Spinal cord (tissue), 10 donors: ENCODE measurements around the gene LRRC3C. TPM values are rescaled to one million over a fixed set of nuclear protein-coding genes. Genes with fewer than 3 reads are reported as not detected.

ENCODE experiments used
- DNase-seq, 6 donors: peaks; one replicate each; pipeline versions ENCODE4 v3.0.0 to v3.0.0-alpha.2; 2013 to 2015; ENCODE audit warnings: low spot score in 6 of 6, low read depth in 4 of 6
- H3K27ac ChIP-seq: one replicate; pipeline ENCODE4 v1.5.1; 2013; ENCODE audit warnings: low read depth, low read length, control low read depth
- H3K27me3 ChIP-seq: one replicate; pipeline ENCODE4 v1.6.1; 2013; ENCODE audit warnings: low read length; ENCODE audit not compliant: control insufficient read depth, insufficient read depth
- H3K36me3 ChIP-seq: one replicate; pipeline ENCODE4 v1.6.1; 2013; ENCODE audit warnings: low read length; ENCODE audit not compliant: control insufficient read depth, insufficient read depth
- H3K4me1 ChIP-seq: one replicate; pipeline ENCODE4 v1.6.1; 2013; ENCODE audit warnings: low read length; ENCODE audit not compliant: control insufficient read depth, insufficient read depth
- H3K4me3 ChIP-seq: one replicate; pipeline ENCODE4 v1.5.1; 2013; ENCODE audit warnings: low read depth, low read length, control low read depth
- H3K9me3 ChIP-seq: one replicate; pipeline ENCODE4 v1.6.1; 2013; ENCODE audit warnings: low read length; ENCODE audit not compliant: control insufficient read depth, insufficient read depth
- WGBS: methylation state at CpG from one replicate; pipeline ENCODE4 v1.1.5; 2013; ENCODE audit warnings: missing lambda C conversion rate; ENCODE audit not compliant: insufficient coverage; 5-methylcytosine and 5-hydroxymethylcytosine counted together
- polyA plus RNA-seq, 2 donors: library from polyadenylated mRNA; unstranded; fragments of 120-200 nt; gene quantifications; one replicate each; pipeline ENCODE4 v1.2.1, GENCODE V29; 2013; ENCODE audit not compliant: insufficient read length in 2 of 2
- total RNA-seq, 2 donors: library from RNA; depleted of rRNA in 1 of 2; stranded (reverse); fragments of 120-200 nt in 1 of 2; fragments of >200 nt in 1 of 2; gene quantifications; one replicate each; pipeline versions ENCODE4 v1.2.3 to v1.2.4, GENCODE V29; 2013 to 2014
- donor health status: healthy.

The LRRC3C gene
- total and polyA plus RNA-seq, 4 donors: not detected

DNA sequence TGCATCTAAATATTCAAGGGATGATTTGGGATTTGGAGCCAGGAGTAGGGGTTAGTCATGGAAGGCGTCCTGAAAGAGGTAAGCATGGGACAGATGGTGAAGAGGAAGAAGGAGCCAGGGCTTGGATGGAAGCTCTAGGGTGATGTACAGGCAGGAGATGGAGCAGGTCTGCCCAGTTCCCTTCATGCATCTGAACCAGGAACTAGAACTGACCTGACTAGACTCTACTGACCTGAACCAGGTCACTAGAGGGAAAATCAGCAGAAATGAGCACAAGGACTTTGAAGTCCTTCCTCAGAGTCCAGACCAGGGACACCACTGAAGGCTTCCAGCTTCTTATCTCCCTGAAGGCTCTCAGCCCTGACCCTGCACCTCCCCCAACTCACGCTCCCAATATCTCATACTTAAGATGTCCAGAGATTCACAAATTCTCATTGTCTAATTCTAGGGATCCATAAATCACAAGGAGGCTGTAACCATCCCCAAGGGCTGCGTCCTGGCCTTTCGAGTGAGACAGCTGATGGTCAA lies 43.6 kb downstream of the LRRC3C start:
- Histone ChIP-seq H3K9me3 (no peaks in the 10 kb centered on the region), H3K36me3 (no peaks in the 10 kb centered on the region), H3K27me3 (peaks cover 12% of the 10 kb centered on the region), H3K4me3 (no peak overlapping the region), H3K4me1 (no peaks in the 10 kb centered on the region), H3K27ac (no peak overlapping the region)
- DNase-seq: no peak
- 89% methylated on average over 3 of the region's 4 CpGs for WGBS

DNA sequence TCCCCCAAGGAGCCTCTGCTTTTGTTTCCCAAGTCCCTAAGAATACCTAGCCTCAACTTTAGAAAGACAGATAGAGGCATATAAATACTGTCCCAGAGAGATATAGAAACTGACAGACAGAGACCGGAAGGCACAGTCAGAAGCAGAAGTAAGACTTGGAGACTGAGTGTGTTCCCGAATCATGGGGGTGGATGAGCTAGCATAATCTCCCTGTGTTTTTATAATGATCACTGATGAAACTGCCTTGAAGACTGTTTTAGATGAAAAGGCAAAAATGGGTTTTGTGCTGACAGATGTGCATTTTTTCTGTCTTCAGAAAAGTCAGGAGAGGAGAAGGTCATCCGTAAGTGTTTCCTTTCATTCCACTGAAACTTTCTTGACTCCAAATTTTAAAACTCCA lies 44.7 kb downstream of the LRRC3C start:
- 70% methylated on average over 2 of the region's 3 CpGs for WGBS
- Histone ChIP-seq H3K27me3 (peaks cover 12% of the 10 kb centered on the region), H3K4me1 (no peaks in the 10 kb centered on the region), H3K27ac (no peak overlapping the region), H3K9me3 (no peaks in the 10 kb centered on the region), H3K4me3 (no peak overlapping the region), H3K36me3 (no peaks in the 10 kb centered on the region)
- no peak for DNase-seq

- Histone ChIP-seq H3K36me3 (no peaks in the 10 kb centered on the region), H3K27me3 (peaks cover 12% of the 10 kb centered on the region)
- no peak for DNase-seq
These were observed 46.0 kb downstream of the LRRC3C start for GRCh38 chr17:39973496-39973895.

DNA sequence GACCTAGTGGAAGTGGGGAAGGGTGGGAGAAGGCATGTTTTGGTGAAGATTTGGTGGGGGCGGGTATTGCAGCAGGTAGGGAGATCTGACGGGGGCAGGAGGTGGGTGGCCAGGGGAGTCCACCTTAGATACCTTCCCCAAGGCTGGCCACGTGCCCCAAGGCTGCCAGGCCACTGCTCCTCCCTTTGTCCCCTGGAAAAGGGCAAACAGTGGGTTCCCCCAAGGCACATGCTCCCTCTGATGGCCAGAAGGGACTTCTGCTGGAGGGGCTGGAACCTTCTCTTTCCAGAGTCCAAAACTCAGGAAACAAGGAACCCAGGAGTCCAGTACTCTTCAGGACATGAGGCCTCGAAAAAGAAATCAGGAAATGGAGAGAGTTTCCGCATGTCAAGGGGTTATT lies 46.9 kb downstream of the LRRC3C start:
- no peak for DNase-seq
- Histone ChIP-seq H3K36me3 (no peaks in the 10 kb centered on the region), H3K4me1 (no peaks in the 10 kb centered on the region), H3K9me3 (no peaks in the 10 kb centered on the region), H3K27ac (no peak overlapping the region), H3K27me3 (peaks cover 12% of the 10 kb centered on the region), H3K4me3 (no peak overlapping the region)
- 76% methylated on average over 4 of the region's 5 CpGs for WGBS

More at GRCh38 chr17:39973496-39973895, 46.0 kb downstream of the LRRC3C start:
- no peaks in the 10 kb centered on the region for H3K4me1 ChIP-seq
- H3K4me3 ChIP-seq: no peak overlapping the region
- WGBS: 88% methylated on average over 2 of the region's 2 CpGs
- H3K27ac ChIP-seq: no peak overlapping the region
- no peaks in the 10 kb centered on the region for H3K9me3 ChIP-seq

GRCh38 chr17:39975801-39976200 lies 48.3 kb downstream of the LRRC3C start:
- no peaks in the 10 kb centered on the region for H3K36me3 ChIP-seq
- H3K4me3 ChIP-seq: no peak overlapping the region
- H3K9me3 ChIP-seq: no peaks in the 10 kb centered on the region
- DNase-seq: peak in 1 of 6 donors; percentile 38
- H3K27me3 ChIP-seq: peaks cover 5% of the 10 kb centered on the region
- H3K27ac ChIP-seq: no peak overlapping the region
- 49% methylated on average over 3 of the region's 4 CpGs for WGBS
- no peaks in the 10 kb centered on the region for H3K4me1 ChIP-seq

GRCh38 chr17:39979016-39979670 lies 51.6 kb downstream of the LRRC3C start:
- no peak for DNase-seq
- WGBS: no CpG with 5 or more reads among the region's 5 CpGs
- Histone ChIP-seq H3K4me3 (no peak overlapping the region), H3K36me3 (peaks cover 5% of the 10 kb centered on the region), H3K27me3 (no peaks in the 10 kb centered on the region), H3K9me3 (no peaks in the 10 kb centered on the region), H3K4me1 (no peaks in the 10 kb centered on the region), H3K27ac (no peak overlapping the region)

- no peaks in the 10 kb centered on the region for H3K27me3 ChIP-seq
- peaks cover 13% of the 10 kb centered on the region for H3K36me3 ChIP-seq
- DNase-seq: peak in 5 of 6 donors; percentile 12 to 84 (median 17)
- H3K9me3 ChIP-seq: no peaks in the 10 kb centered on the region
- H3K27ac ChIP-seq: peak overlapping the region; percentile 89
- H3K4me3 ChIP-seq: peak overlapping the region; percentile 86
- 0% methylated on average over 9 of the region's 10 CpGs for WGBS
- H3K4me1 ChIP-seq: no peaks in the 10 kb centered on the region
These were observed 52.4 kb downstream of the LRRC3C start for GRCh38 chr17:39979893-39980350.

GRCh38 chr17:39980351-39981206 lies 53.0 kb downstream of the LRRC3C start, which contains the start of gene PSMD3:
Gene PSMD3 (plus strand): TSS chr17:39980807. CDS start chr17:39980971, 164 bp downstream.
- peak; percentile 99 to 100 (median 100) for DNase-seq
- Histone ChIP-seq H3K36me3 (peaks cover 18% of the 10 kb centered on the region), H3K4me3 (peak within 1 kb of the TSS; percentile 86), H3K27ac (peak within 1 kb of the TSS; percentile 89), H3K9me3 (no peaks in the 10 kb centered on the region), H3K4me1 (no peaks in the 10 kb centered on the region), H3K27me3 (no peaks in the 10 kb centered on the region)
- under 1% methylated on average over 84 of the region's 84 CpGs for WGBS

GRCh38 chr17:39981207-39981741 lies 53.7 kb downstream of the LRRC3C start:
- Histone ChIP-seq H3K4me1 (no peaks in the 10 kb centered on the region), H3K36me3 (peaks cover 24% of the 10 kb centered on the region), H3K27me3 (no peaks in the 10 kb centered on the region), H3K9me3 (no peaks in the 10 kb centered on the region), H3K27ac (peak overlapping the region; percentile 17), H3K4me3 (peak overlapping the region; percentile 86)
- WGBS: 4% methylated on average over 11 of the region's 15 CpGs
- no peak for DNase-seq
